HG03354 (cell line): ENCODE results near the gene CAMK1D.

Experiments
- ATAC-seq: cut with Tn5 transposase; IDR thresholded peaks from one replicate; pipeline ENCODE4 v1.9.1; 2021; ENCODE audit warnings: mild to moderate bottlenecking; ENCODE audit not compliant: unreplicated experiment, poor library complexity, severe bottlenecking

Gene CAMK1D

GRCh38 chr10:12396567-12396966 is 47.2 kb downstream of the CAMK1D start:
- ATAC-seq, result no peak

- ATAC-seq, result no peak
Measured at GRCh38 chr10:12397147-12397896, 48.0 kb downstream of the CAMK1D start.

DNA sequence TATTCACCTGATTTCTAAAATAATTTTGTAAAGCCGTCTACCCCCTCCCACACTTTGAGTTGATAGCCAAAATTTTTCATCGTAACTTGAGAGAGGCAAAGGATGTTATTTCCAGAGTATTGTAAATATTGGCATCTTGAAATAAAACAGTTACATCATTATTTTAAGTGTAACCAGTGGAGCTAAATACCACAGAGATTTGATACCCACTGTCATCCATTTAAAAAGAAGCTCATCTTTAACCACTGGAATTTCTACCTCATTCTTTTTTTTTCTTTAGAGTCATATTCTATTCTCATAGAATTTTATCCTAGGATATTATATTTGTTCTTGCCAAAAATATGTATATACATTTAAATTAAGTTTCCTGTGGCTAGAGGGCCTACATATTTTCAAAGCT is 48.6 kb downstream of the CAMK1D start:
- no peak for ATAC-seq

DNA sequence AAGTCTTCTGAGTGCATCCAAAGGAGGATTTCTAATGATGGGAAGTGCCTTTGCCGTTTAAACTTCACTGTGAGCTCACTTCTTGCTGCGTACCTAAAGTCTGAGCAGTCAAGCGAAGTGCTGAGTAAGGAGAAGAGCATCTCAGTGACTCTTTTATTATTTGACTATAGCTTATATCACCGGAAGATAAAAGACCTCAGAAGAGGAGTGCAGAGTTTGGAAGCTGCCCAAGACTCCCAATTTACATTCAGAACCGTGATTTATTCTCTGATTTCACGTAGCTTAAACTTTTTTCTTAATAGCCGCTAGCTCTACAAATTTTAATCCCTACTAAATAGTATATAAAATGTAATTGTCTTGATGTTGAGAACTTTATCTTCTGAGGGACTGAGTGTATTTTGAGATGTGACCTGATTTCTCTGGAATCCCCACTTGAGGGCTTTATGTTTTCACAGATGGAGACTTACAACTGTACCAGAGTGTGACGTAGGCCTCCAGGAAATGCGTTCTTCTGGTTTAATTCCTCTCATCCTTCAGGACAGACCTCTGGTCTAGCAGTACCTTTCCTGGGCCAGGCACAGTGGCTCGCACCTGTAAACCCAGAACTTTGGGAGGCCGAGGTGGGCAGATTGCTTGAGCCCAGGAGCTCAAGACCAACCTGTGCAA is 51.1 kb downstream of the CAMK1D start:
- no peak for ATAC-seq

GRCh38 chr10:12401466-12401865 is 52.1 kb downstream of the CAMK1D start:
- no peak for ATAC-seq

GRCh38 chr10:12403119-12403518 is 53.8 kb downstream of the CAMK1D start:
- ATAC-seq, result no peak

- ATAC-seq, result no peak
Measured at GRCh38 chr10:12405342-12406320, 56.3 kb downstream of the CAMK1D start.

DNA sequence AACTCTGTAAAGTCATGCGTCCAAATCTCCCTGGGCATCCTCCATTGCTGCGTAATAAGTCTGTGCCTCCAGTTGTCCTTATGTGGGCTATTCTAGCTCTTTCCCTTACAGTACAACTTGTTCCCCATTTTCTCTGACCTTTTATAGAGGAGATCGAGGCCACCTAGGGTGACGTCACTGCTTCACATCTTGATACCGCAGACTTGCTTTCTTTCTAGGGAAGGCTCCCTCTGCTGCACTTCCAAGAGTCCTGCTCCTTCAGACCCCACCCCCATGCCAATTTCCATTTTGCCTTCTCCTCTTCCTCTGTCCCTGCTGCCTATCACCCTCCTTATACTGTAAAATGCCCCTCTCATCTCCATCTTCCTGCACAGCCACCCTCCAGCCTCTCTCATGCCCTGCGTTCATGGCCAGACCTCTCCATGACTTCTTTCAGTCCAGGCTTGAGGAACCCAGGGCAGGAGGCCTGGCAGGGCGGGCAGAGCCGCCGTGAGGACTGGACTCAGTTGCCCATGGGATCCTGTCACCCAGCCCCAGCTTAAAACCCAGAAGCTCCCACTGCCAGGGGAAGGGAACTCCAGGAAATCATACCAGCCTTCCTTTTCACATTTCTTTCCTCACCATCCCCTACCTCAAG is 57.5 kb downstream of the CAMK1D start:
- ATAC-seq, result no peak

- ATAC-seq, result no peak
Measured at GRCh38 chr10:12408472-12408871, 59.1 kb downstream of the CAMK1D start.

DNA sequence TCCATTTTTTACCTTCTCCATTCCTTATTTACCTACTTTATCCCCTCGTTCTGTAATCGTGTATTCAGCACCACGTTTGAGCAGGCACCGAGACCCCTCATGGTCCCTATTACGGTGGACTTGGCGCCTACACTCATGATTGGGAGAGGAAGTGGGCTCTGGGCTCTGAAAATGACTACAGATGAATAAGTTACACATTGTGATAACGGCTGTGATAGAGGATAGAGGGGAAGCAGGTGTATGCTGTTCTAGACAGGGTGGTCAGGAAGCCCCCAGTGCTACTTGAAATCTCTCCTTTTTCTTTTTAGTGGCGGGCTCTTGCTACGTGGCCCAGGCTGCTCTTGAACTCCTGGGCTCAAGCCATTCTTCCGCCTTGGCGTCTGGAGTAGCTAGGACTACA is 59.8 kb downstream of the CAMK1D start:
- no peak for ATAC-seq

DNA sequence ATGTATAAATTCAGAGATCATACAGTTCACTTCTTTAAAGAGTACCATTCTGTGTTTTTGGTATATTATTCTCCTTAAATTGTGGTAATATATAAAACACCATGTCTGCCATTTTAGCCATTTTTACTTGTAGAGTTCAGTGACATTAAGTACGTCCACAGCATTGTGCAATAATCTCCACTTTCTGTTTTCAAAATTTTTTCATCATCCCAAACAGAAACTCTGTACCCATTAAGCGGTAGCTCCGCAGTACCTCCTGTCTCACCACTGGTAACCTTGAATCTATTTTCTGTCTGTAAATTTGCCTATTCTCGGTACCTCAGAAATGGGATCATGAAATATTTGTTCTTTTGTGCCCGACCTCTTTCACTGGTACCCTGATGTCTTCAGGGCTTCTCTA is 60.3 kb downstream of the CAMK1D start:
- ATAC-seq, result no peak

- no peak for ATAC-seq
Measured at GRCh38 chr10:12412666-12413368, 63.5 kb downstream of the CAMK1D start.

DNA sequence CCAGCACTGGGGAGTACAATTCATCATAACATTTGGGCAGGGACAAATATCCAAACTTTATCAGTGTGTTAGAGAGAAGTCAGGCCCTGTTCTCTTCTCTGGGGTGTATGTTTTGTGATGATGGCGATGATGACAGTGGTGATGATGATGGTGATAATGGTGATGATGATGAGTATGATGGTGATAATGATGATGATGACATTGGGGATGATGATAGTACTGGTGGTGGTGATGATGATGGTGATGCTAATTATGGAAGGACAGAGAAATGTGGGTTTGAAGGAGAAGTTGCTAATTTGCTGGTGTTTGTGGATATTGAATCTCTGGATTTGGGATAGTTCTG is 64.0 kb downstream of the CAMK1D start:
- ATAC-seq, result no peak

- ATAC-seq, result no peak
Measured at GRCh38 chr10:12414278-12414989, 65.1 kb downstream of the CAMK1D start.

DNA sequence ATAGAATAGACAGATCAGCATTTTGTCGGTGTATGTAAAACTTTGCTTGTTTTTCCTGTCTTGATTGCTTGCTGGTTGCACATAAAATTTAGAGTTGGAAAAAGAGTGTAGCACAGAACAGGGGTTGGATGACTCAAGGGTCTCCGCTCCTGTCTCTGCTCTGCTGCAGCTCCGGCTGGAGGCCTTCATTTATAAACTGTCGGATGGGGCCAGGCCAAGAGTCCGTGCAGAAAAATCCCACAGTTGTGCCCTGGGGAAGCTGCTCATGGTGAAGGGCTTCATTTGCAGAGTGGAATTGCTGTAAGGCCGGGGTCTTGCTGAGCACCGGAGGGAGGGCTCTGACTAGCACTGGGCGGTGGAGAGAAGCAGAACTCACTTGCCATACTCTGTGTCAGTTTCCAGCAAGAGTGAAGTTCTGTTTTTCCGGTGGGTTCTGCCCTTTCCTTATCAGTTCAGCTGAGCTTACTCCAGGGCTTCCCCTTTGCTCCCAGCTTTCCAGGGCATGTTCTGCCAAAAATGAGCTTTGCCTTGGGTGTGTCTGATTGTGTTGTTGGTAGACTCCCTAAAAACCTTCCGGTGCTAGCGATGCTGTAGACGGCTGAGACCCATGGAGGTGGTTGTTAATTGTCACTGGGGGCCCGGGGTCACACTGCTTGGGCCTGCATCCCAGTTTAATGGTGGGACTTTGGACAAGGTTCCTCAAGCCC is 67.2 kb downstream of the CAMK1D start:
- ATAC-seq, result no peak

GRCh38 chr10:12417331-12417730 is 68.0 kb downstream of the CAMK1D start:
- no peak for ATAC-seq

GRCh38 chr10:12418000-12418399 is 68.7 kb downstream of the CAMK1D start:
- ATAC-seq, result no peak

- no peak for ATAC-seq
Measured at GRCh38 chr10:12418725-12419261, 69.4 kb downstream of the CAMK1D start.
